ENCODE measurements around the gene TMEM9. TPM values are rescaled to one million over a fixed set of nuclear protein-coding genes. Genes with fewer than 3 reads are reported as not detected.

Gene TMEM9
- total and polyA plus RNA-seq, 2 of the 8 experiments (the other 6 are each of a cell fraction or from before 2014, with no cell fraction given) = 79.9 to 181 TPM

DNA sequence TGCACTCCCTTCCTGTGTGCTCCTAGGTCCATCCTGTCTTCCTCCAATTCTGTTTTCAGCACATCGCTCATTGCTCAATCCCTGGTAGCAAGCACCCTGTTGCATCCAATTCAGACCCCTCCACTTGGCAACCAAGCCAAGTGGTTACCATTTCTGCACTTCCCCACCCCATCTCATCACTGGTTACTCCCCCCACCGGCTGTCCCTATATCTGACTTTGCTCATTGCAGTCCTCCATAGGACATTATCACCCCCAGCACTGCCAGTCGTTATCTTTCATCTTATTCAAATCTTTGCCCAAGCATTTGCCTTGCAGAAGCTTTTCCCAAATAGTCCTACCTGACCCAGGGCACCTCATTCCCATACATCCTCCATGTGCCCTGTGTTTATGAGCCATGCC lies 2.1 kb upstream of the TMEM9 start (continued):
- TF ChIP-seq, protein P1, sequence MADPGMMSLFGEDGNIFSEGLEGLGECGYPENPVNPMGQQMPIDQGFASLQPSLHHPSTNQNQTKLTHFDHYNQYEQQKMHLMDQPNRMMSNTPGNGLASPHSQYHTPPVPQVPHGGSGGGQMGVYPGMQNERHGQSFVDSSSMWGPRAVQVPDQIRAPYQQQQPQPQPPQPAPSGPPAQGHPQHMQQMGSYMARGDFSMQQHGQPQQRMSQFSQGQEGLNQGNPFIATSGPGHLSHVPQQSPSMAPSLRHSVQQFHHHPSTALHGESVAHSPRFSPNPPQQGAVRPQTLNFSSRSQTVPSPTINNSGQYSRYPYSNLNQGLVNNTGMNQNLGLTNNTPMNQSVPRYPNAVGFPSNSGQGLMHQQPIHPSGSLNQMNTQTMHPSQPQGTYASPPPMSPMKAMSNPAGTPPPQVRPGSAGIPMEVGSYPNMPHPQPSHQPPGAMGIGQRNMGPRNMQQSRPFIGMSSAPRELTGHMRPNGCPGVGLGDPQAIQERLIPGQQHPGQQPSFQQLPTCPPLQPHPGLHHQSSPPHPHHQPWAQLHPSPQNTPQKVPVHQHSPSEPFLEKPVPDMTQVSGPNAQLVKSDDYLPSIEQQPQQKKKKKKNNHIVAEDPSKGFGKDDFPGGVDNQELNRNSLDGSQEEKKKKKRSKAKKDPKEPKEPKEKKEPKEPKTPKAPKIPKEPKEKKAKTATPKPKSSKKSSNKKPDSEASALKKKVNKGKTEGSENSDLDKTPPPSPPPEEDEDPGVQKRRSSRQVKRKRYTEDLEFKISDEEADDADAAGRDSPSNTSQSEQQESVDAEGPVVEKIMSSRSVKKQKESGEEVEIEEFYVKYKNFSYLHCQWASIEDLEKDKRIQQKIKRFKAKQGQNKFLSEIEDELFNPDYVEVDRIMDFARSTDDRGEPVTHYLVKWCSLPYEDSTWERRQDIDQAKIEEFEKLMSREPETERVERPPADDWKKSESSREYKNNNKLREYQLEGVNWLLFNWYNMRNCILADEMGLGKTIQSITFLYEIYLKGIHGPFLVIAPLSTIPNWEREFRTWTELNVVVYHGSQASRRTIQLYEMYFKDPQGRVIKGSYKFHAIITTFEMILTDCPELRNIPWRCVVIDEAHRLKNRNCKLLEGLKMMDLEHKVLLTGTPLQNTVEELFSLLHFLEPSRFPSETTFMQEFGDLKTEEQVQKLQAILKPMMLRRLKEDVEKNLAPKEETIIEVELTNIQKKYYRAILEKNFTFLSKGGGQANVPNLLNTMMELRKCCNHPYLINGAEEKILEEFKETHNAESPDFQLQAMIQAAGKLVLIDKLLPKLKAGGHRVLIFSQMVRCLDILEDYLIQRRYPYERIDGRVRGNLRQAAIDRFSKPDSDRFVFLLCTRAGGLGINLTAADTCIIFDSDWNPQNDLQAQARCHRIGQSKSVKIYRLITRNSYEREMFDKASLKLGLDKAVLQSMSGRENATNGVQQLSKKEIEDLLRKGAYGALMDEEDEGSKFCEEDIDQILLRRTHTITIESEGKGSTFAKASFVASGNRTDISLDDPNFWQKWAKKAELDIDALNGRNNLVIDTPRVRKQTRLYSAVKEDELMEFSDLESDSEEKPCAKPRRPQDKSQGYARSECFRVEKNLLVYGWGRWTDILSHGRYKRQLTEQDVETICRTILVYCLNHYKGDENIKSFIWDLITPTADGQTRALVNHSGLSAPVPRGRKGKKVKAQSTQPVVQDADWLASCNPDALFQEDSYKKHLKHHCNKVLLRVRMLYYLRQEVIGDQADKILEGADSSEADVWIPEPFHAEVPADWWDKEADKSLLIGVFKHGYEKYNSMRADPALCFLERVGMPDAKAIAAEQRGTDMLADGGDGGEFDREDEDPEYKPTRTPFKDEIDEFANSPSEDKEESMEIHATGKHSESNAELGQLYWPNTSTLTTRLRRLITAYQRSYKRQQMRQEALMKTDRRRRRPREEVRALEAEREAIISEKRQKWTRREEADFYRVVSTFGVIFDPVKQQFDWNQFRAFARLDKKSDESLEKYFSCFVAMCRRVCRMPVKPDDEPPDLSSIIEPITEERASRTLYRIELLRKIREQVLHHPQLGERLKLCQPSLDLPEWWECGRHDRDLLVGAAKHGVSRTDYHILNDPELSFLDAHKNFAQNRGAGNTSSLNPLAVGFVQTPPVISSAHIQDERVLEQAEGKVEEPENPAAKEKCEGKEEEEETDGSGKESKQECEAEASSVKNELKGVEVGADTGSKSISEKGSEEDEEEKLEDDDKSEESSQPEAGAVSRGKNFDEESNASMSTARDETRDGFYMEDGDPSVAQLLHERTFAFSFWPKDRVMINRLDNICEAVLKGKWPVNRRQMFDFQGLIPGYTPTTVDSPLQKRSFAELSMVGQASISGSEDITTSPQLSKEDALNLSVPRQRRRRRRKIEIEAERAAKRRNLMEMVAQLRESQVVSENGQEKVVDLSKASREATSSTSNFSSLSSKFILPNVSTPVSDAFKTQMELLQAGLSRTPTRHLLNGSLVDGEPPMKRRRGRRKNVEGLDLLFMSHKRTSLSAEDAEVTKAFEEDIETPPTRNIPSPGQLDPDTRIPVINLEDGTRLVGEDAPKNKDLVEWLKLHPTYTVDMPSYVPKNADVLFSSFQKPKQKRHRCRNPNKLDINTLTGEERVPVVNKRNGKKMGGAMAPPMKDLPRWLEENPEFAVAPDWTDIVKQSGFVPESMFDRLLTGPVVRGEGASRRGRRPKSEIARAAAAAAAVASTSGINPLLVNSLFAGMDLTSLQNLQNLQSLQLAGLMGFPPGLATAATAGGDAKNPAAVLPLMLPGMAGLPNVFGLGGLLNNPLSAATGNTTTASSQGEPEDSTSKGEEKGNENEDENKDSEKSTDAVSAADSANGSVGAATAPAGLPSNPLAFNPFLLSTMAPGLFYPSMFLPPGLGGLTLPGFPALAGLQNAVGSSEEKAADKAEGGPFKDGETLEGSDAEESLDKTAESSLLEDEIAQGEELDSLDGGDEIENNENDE (IDR thresholded peaks at IDR 0.05; ENCODE audit: insufficient replicate concordance, low read length) = no peak
- TF ChIP-seq CHD2 (IDR thresholded peaks at IDR 0.05; ENCODE audit: low read length) (no peak), HDAC2 (IDR thresholded peaks at IDR 0.05; ENCODE audit: borderline replicate concordance in 1 of 2, low read depth in 2 of 2, low read length in 2 of 2) (no peak), CBX5 (IDR thresholded peaks at IDR 0.05; ENCODE audit: low read depth, low read length) (no peak), ASH2L (IDR thresholded peaks at IDR 0.05; ENCODE audit: low read length) (no peak), CEBPB (IDR thresholded peaks at IDR 0.05; ENCODE audit: low read depth, low read length) (no peak), SRF (IDR thresholded peaks at IDR 0.05; ENCODE audit: low read depth, low read length) (no peak), GABPA (IDR thresholded peaks at IDR 0.05; ENCODE audit: borderline replicate concordance, insufficient read depth, low read length) (no peak), FOSL1 (IDR thresholded peaks at IDR 0.05; ENCODE audit: insufficient read depth, low read depth, low read length) (no peak), ZNF274 (IDR thresholded peaks at IDR 0.05; ENCODE audit: borderline replicate concordance, extremely low read depth, low read length) (no peak), RNF2 (IDR thresholded peaks at IDR 0.05; ENCODE audit: borderline replicate concordance, low read depth, low read length, missing control alignments, poor library complexity, severe bottlenecking) (no peak)
